ENCODE data around the gene CXCR4. TPM values are rescaled to one million over a fixed set of nuclear protein-coding genes. Genes with fewer than 3 reads are reported as not detected.
A peak's percentile ranks its signal among the peaks of the same experiment; 100 is the strongest.

Gene CXCR4
- 1.5 and 3.6 TPM in 2 replicates for total RNA-seq (2021)
- percentile 42 among the genes with signal in this experiment for Bru-seq, nascent RNA
- BruChase-seq, experiment 1, labeled RNA remaining after a 2-hour chase, result percentile 52 among the genes with signal in this experiment
- BruChase-seq, experiment 2, labeled RNA remaining after a 6-hour chase, result percentile 19 among the genes with signal in this experiment
- long read RNA-seq, transcript CXCR4-201 (2 exons, 1,682 nt), result major isoform, 8 of 8 reads
- long read RNA-seq, partial matches to known transcripts, result 0 of 8 reads
- long read RNA-seq, other reads (novel, unspliced or antisense), result 0 of 8 reads

- Histone ChIP-seq H3K4me3 (ENCODE audit: low read depth, low read length, poor library complexity, severe bottlenecking) (peak within 1 kb of the TSS; percentile 40), H3K27me3 (replicated peaks; ENCODE audit: insufficient read depth, low read depth, low read length, poor library complexity) (peaks cover 99% of the 10 kb centered on the region), H3K4me1 (ENCODE audit: insufficient read depth, low read length, poor library complexity, severe bottlenecking) (no peaks in the 10 kb centered on the region), H3K9me3 (ENCODE audit: low read depth, low read length, poor library complexity, severe bottlenecking) (no peaks in the 10 kb centered on the region), H3K27ac (ENCODE audit: low read depth, low read length, poor library complexity, severe bottlenecking) (no peak within 1 kb of the TSS), H3K36me3 (ENCODE audit: insufficient read depth, low read length, poor library complexity, severe bottlenecking) (no peaks in the 10 kb centered on the region)
- DNase-seq (ENCODE audit: low spot score), result peak; percentile 35
- CTCF ChIA-PET, result no interaction called here
- TF ChIP-seq EZH2 (IDR thresholded peaks at IDR 0.05; ENCODE audit: borderline replicate concordance, low read depth, low read length, poor library complexity, severe bottlenecking) (peak; percentile 82), CTCF (conservative IDR thresholded peaks at IDR 0.05; ENCODE audit: low read depth, low read length) (0 out of 2 replicates have a peak, but pooled peaks have one; percentile 12)
- no TSS peak for BruUV-seq (replicated peaks)
- intact Hi-C loops (cut with micrococcal nuclease; ENCODE audit: unreplicated experiment), result no loop called here
- POLR2A ChIA-PET (ENCODE audit: low non-redundant PET), result no interaction called here
Measured at GRCh38 chr2:136117909-136118818, at the start of gene CXCR4. CXCR4 (minus strand) TSS chr2:136118149; CDS start chr2:136118060, 89 bp downstream.

GRCh38 chr2:136164280-136164776 lies 46.4 kb upstream of the CXCR4 start:
- H3K4me1 ChIP-seq (ENCODE audit: insufficient read depth, low read length, poor library complexity, severe bottlenecking), result no peaks in the 10 kb centered on the region
- POLR2A ChIA-PET (ENCODE audit: low non-redundant PET), result no interaction called here
- no TSS peak for BruUV-seq (replicated peaks)

More at GRCh38 chr2:136164280-136164776, 46.4 kb upstream of the CXCR4 start:
- no peak for DNase-seq (ENCODE audit: low spot score)
- no peaks in the 10 kb centered on the region for H3K27me3 ChIP-seq (replicated peaks; ENCODE audit: insufficient read depth, low read depth, low read length, poor library complexity)
- no peak overlapping the region for H3K27ac ChIP-seq (ENCODE audit: low read depth, low read length, poor library complexity, severe bottlenecking)
- H3K36me3 ChIP-seq (ENCODE audit: insufficient read depth, low read length, poor library complexity, severe bottlenecking), result no peaks in the 10 kb centered on the region
- intact Hi-C loops (cut with micrococcal nuclease; ENCODE audit: unreplicated experiment), result no loop called here
- TF ChIP-seq CTCF (conservative IDR thresholded peaks at IDR 0.05; ENCODE audit: low read depth, low read length) (no peak), EZH2 (IDR thresholded peaks at IDR 0.05; ENCODE audit: borderline replicate concordance, low read depth, low read length, poor library complexity, severe bottlenecking) (no peak)
- no peak overlapping the region for H3K4me3 ChIP-seq (ENCODE audit: low read depth, low read length, poor library complexity, severe bottlenecking)
- CTCF ChIA-PET, result no interaction called here
- H3K9me3 ChIP-seq (ENCODE audit: low read depth, low read length, poor library complexity, severe bottlenecking), result no peaks in the 10 kb centered on the region

All from A673 (cell line).